Measurements from ENCODE around the gene ENO4.

ENO4 gene

GRCh38 chr10:116873134-116873533 is 23.8 kb downstream of the ENO4 start:
- DNase-seq, result no peak

DNA sequence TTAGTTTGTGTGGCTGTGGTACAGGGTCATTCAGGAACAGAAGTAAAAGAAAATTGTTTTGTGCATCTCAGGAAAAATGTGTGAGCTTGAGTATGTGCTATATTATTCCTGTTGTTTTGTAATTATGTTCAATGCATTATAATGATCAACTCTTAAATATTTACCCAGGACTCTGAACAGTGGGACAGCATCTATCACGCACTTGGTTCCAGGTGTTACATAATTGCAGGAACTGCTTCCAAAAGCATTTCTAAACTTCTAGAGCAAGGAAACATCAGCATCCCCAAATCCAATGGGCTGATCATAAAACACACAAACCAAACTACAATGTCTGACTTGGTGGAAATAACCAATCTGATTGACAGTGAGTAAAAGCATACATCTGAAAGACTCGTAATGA is 26.6 kb downstream of the ENO4 start:
- no peak for DNase-seq

GRCh38 chr10:116877391-116877790 is 28.1 kb downstream of the ENO4 start:
- no peak for DNase-seq

GRCh38 chr10:116878123-116878522 is 28.8 kb downstream of the ENO4 start:
- DNase-seq, result no peak

- DNase-seq, result no peak
Observed at GRCh38 chr10:116879817-116880216, 30.5 kb downstream of the ENO4 start.

- peak in 1 of 2 experiments; percentile 1 for DNase-seq
Observed at GRCh38 chr10:116880716-116881482, 31.6 kb downstream of the ENO4 start.

- no peak for DNase-seq
Observed at GRCh38 chr10:116882639-116883038, 33.3 kb downstream of the ENO4 start.

- no peak for DNase-seq
Observed at GRCh38 chr10:116886772-116887171, 37.5 kb downstream of the ENO4 start.

GRCh38 chr10:116888380-116889055 is 39.2 kb downstream of the ENO4 start:
- DNase-seq, result no peak

- no peak for DNase-seq
Observed at GRCh38 chr10:116889066-116889465, 39.8 kb downstream of the ENO4 start.

GRCh38 chr10:116891208-116891607 is 41.9 kb downstream of the ENO4 start:
- DNase-seq, result no peak

DNA sequence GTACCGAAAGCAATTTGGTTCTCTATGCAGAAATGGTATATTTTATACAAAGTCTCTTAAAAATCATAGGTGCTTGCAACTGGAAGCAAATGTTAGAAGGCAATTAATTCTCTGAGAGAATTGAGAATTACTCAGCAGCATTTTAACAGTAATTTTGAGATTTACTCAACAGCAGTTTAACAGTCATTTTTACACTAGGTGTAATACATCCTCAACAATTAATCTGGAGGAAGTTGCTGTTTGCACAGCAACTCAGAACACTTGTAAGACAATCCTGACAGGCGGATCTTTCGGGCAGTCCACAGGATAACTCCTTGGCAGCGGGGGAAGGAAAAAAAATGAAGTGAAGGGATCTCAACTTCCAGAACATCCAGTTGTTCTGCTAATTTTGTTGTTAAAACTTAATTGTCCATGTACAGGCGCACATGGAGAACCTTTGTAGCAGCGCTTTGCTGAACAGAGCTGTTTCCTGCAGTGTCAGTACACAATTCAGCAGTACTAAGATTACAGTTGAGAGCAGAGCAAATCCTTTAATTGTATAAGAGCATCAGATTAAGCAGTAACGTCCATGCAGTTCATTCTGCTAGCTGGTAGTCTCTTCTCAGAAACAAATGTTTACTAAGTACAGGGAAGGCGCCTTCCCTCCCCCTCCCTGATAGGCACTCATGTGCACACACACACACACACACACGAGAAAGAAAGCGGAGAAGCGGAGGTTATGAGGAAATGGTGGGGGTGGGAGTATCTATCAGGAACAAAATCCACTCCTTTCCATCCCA is 43.8 kb downstream of the ENO4 start:
- no peak for DNase-seq

- no peak for DNase-seq
Observed at GRCh38 chr10:116893686-116894037, 44.4 kb downstream of the ENO4 start.

DNA sequence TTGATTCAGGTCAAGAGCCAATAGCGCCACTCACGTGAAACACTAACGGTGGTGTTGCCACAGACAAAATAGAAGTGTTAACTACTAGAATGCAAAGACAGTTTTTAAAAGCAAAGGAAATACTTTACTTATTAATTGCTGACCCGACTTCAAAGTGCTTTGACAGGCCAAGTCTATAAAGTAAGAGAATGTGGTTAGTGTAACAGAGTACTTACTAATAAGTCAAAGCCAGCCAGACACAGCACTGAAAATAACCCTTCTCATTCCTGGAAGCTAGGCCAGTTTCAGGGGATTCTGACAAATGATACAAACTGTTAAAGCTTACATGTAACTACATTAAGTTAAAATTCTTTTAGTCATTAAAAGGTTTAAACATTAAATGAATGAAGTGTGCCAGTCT is 50.3 kb downstream of the ENO4 start:
- no peak for DNase-seq

GRCh38 chr10:116905845-116906210 is 56.5 kb downstream of the ENO4 start:
- DNase-seq, result no peak

DNA sequence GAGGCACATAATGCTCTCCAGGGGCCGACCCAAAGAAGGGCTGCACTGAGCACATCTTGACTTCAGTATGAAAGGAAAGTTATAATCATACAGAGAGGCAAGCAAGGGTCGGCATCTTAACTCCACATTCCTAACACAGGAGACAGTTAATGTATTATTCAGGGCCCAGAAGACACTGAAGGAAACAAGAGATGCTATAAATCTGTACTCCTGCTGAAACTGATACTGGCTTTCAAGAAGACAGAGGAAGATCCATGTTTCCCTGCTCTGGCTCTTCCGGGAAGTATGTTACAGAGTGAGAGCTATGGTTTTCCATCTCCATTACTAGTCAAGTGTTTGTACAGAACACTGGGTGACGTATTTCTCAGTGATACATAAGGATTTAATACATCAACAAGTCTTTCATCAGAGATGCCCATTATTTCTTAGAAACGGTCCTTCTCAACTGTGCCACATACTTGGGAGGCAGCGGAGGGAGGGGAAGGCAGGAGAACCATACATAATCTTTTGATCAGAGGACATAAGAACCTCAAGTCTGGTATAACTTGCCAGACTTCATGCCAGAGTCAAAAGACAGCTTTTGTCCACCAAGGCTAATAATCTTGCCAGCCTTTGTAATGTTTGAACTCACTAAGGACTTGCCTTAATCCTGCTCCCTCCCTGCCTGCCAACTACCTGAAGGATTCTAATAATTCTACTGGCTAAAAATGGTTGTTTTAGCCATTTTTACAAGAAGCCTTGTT is 58.1 kb downstream of the ENO4 start:
- no peak for DNase-seq

GRCh38 chr10:116909307-116909706 is 60.0 kb downstream of the ENO4 start:
- no peak for DNase-seq

GRCh38 chr10:116910910-116911309 is 61.6 kb downstream of the ENO4 start:
- DNase-seq, result no peak

DNA sequence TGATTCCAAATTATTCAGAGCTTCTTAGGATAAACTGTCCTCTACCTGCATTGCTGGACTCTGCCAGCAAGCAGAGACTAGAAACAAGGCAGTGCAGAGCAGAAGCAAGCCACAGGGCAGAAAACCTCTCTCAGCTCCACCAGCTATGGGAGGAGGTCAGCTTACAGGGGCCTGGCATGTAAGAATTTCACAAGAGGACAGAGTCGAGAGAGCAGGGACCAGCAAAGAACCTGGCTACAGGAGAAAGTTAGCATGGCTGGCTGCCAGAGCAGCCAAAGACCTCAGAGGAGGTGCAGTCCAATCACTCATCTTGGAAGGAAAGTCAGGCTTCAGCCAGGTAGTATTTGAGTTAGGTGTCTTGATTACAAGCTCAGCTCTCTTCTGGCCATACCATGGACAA is 62.9 kb downstream of the ENO4 start:
- DNase-seq, result no peak

GRCh38 chr10:116913695-116914094 is 64.4 kb downstream of the ENO4 start:
- DNase-seq, result no peak

DNA sequence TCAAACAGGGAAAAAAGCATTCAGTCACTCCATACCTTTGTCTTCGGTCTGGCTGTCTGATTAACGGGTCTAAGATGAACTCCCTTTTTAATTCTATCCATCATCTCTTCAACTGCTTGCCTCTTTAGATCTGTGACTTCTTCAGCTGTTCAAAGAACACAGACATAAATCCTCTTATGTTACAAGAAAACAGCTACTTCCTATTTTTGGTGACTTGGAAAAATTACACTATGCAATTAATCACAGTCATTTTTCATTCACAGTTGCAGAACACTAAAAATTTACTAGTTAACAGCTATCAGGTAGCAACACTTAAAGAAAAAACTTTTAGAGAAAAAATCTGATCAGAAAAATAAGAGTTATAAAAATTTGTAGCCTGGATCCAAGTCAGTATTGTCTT is 66.0 kb downstream of the ENO4 start:
- no peak for DNase-seq

GRCh38 chr10:116917481-116917880 is 68.2 kb downstream of the ENO4 start:
- no peak for DNase-seq

DNA sequence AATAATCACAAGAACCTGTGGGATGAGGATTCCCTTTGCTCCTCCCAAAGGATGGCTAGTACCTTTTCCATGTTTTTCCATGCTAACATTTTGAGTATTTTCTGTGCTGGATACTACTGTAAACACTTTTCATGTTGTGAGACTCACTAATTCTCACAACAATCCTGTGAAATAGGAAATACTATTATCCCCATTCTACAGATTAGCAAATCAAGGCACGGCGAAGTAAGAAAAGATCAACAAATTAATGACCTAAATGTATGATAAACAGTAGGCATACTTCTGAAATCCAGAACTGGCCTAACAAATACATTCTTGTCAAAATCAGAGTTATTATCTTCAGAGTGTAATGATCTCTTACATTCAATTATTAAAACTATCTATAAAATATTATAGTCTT is 69.3 kb downstream of the ENO4 start:
- DNase-seq, result no peak
